Measurements from ENCODE around the gene B3GAT2.
A peak's percentile ranks its signal among the peaks of the same experiment; 100 is the strongest.
"Not testable (repeated sequence)": the region's sequence is repeated elsewhere in the genome, so short reads cannot be mapped to it uniquely, and the experiment has no call there.

Gene B3GAT2

GRCh38 chr6:70954176-70954575 is 2.7 kb downstream of the B3GAT2 start:
- Mint-ChIP-seq H3K27me3 (ENCODE audit: low read depth) (peaks cover 74% of the 10 kb centered on the region), H3K36me3 (ENCODE audit: low read depth) (no peaks in the 10 kb centered on the region), H3K4me3 (peak overlapping the region; percentile 44), H3K4me1 (ENCODE audit: low read depth) (peaks cover 6% of the 10 kb centered on the region), H3K27ac (no peak overlapping the region), H3K9me3 (no peaks in the 10 kb centered on the region)

- H3K27ac Mint-ChIP-seq, result no peak overlapping the region
- peaks cover 61% of the 10 kb centered on the region for H3K27me3 Mint-ChIP-seq (ENCODE audit: low read depth)
- H3K36me3 Mint-ChIP-seq (ENCODE audit: low read depth), result no peaks in the 10 kb centered on the region
- no peaks in the 10 kb centered on the region for H3K9me3 Mint-ChIP-seq
- H3K4me3 Mint-ChIP-seq, result no peak overlapping the region
- H3K4me1 Mint-ChIP-seq (ENCODE audit: low read depth), result peaks cover 6% of the 10 kb centered on the region
Measured at GRCh38 chr6:70952608-70953165, 4.2 kb downstream of the B3GAT2 start.

- not testable (repeated sequence) for H3K4me3 Mint-ChIP-seq; H3K4me1 Mint-ChIP-seq (ENCODE audit: low read depth); H3K9me3 Mint-ChIP-seq; H3K27ac Mint-ChIP-seq; H3K36me3 Mint-ChIP-seq (ENCODE audit: low read depth); H3K27me3 Mint-ChIP-seq (ENCODE audit: low read depth)
Measured at GRCh38 chr6:70944321-70944720, 12.5 kb downstream of the B3GAT2 start.

- no peaks in the 10 kb centered on the region for H3K4me1 Mint-ChIP-seq (ENCODE audit: low read depth)
- no peaks in the 10 kb centered on the region for H3K9me3 Mint-ChIP-seq
- H3K27me3 Mint-ChIP-seq (ENCODE audit: low read depth), result no peaks in the 10 kb centered on the region
- H3K4me3 Mint-ChIP-seq, result no peak overlapping the region
- H3K36me3 Mint-ChIP-seq (ENCODE audit: low read depth), result no peaks in the 10 kb centered on the region
- no peak overlapping the region for H3K27ac Mint-ChIP-seq
Measured at GRCh38 chr6:70933853-70934252, 23.0 kb downstream of the B3GAT2 start.

- no peaks in the 10 kb centered on the region for H3K36me3 Mint-ChIP-seq (ENCODE audit: low read depth)
- H3K4me3 Mint-ChIP-seq, result no peak overlapping the region
- peaks cover 3% of the 10 kb centered on the region for H3K27me3 Mint-ChIP-seq (ENCODE audit: low read depth)
- H3K9me3 Mint-ChIP-seq, result no peaks in the 10 kb centered on the region
- no peak overlapping the region for H3K27ac Mint-ChIP-seq
- H3K4me1 Mint-ChIP-seq (ENCODE audit: low read depth), result no peaks in the 10 kb centered on the region
Measured at GRCh38 chr6:70905742-70906141, 51.1 kb downstream of the B3GAT2 start.

GRCh38 chr6:70903665-70904452 is 53.0 kb downstream of the B3GAT2 start:
- Mint-ChIP-seq H3K36me3 (ENCODE audit: low read depth) (no peaks in the 10 kb centered on the region), H3K27me3 (ENCODE audit: low read depth) (no peaks in the 10 kb centered on the region), H3K9me3 (no peaks in the 10 kb centered on the region), H3K27ac (no peak overlapping the region), H3K4me3 (no peak overlapping the region), H3K4me1 (ENCODE audit: low read depth) (no peaks in the 10 kb centered on the region)

- Mint-ChIP-seq H3K4me3 (no peak overlapping the region), H3K36me3 (ENCODE audit: low read depth) (no peaks in the 10 kb centered on the region), H3K9me3 (no peaks in the 10 kb centered on the region), H3K27me3 (ENCODE audit: low read depth) (peaks cover 3% of the 10 kb centered on the region), H3K4me1 (ENCODE audit: low read depth) (no peaks in the 10 kb centered on the region), H3K27ac (no peak overlapping the region)
Measured at GRCh38 chr6:70901324-70901723, 55.5 kb downstream of the B3GAT2 start.

GRCh38 chr6:70900047-70900446 is 56.8 kb downstream of the B3GAT2 start:
- Mint-ChIP-seq H3K27ac (no peak overlapping the region), H3K9me3 (no peaks in the 10 kb centered on the region), H3K36me3 (ENCODE audit: low read depth) (no peaks in the 10 kb centered on the region), H3K4me3 (no peak overlapping the region), H3K27me3 (ENCODE audit: low read depth) (peaks cover 3% of the 10 kb centered on the region), H3K4me1 (ENCODE audit: low read depth) (no peaks in the 10 kb centered on the region)

GRCh38 chr6:70894001-70894400 is 62.9 kb downstream of the B3GAT2 start:
- H3K4me3 Mint-ChIP-seq, result no peak overlapping the region
- peaks cover 7% of the 10 kb centered on the region for H3K27me3 Mint-ChIP-seq (ENCODE audit: low read depth)
- H3K4me1 Mint-ChIP-seq (ENCODE audit: low read depth), result no peaks in the 10 kb centered on the region
- no peaks in the 10 kb centered on the region for H3K9me3 Mint-ChIP-seq
- no peak overlapping the region for H3K27ac Mint-ChIP-seq
- H3K36me3 Mint-ChIP-seq (ENCODE audit: low read depth), result no peaks in the 10 kb centered on the region

- Mint-ChIP-seq H3K4me1 (ENCODE audit: low read depth) (no peaks in the 10 kb centered on the region), H3K36me3 (ENCODE audit: low read depth) (no peaks in the 10 kb centered on the region), H3K27ac (no peak overlapping the region), H3K9me3 (no peaks in the 10 kb centered on the region), H3K27me3 (ENCODE audit: low read depth) (peaks cover 5% of the 10 kb centered on the region), H3K4me3 (no peak overlapping the region)
Measured at GRCh38 chr6:70889270-70889669, 67.6 kb downstream of the B3GAT2 start.

GRCh38 chr6:70886661-70887060 is 70.2 kb downstream of the B3GAT2 start:
- Mint-ChIP-seq H3K27me3 (ENCODE audit: low read depth) (peaks cover 5% of the 10 kb centered on the region), H3K4me1 (ENCODE audit: low read depth) (no peaks in the 10 kb centered on the region), H3K4me3 (no peak overlapping the region), H3K36me3 (ENCODE audit: low read depth) (no peaks in the 10 kb centered on the region), H3K9me3 (no peaks in the 10 kb centered on the region), H3K27ac (no peak overlapping the region)

GRCh38 chr6:70886071-70886470 is 70.8 kb downstream of the B3GAT2 start:
- no peaks in the 10 kb centered on the region for H3K9me3 Mint-ChIP-seq
- H3K36me3 Mint-ChIP-seq (ENCODE audit: low read depth), result no peaks in the 10 kb centered on the region
- H3K27ac Mint-ChIP-seq, result no peak overlapping the region
- no peaks in the 10 kb centered on the region for H3K4me1 Mint-ChIP-seq (ENCODE audit: low read depth)
- H3K4me3 Mint-ChIP-seq, result no peak overlapping the region
- H3K27me3 Mint-ChIP-seq (ENCODE audit: low read depth), result peaks cover 5% of the 10 kb centered on the region

- Mint-ChIP-seq H3K27ac (no peak overlapping the region), H3K27me3 (ENCODE audit: low read depth) (peaks cover 3% of the 10 kb centered on the region), H3K4me3 (no peak overlapping the region), H3K9me3 (no peaks in the 10 kb centered on the region), H3K4me1 (ENCODE audit: low read depth) (no peaks in the 10 kb centered on the region), H3K36me3 (ENCODE audit: low read depth) (no peaks in the 10 kb centered on the region)
Measured at GRCh38 chr6:70884074-70884983, 72.5 kb downstream of the B3GAT2 start.

- Mint-ChIP-seq H3K9me3 (no peaks in the 10 kb centered on the region), H3K4me1 (ENCODE audit: low read depth) (no peaks in the 10 kb centered on the region), H3K27ac (no peak overlapping the region), H3K36me3 (ENCODE audit: low read depth) (no peaks in the 10 kb centered on the region), H3K27me3 (ENCODE audit: low read depth) (peaks cover 29% of the 10 kb centered on the region), H3K4me3 (no peak overlapping the region)
Measured at GRCh38 chr6:70879496-70879895, 77.4 kb downstream of the B3GAT2 start.
